HepG2 (cell line): ENCODE data around the gene MAN1B1. TPM values are rescaled to one million over a fixed set of nuclear protein-coding genes. Genes with fewer than 3 reads are reported as not detected.

Source experiments
- ATF3 ChIP-seq: sonication (generic); formaldehyde crosslinking; IDR thresholded peaks from 2 replicates; pipeline ENCODE4 v1.4.0; 2020; ENCODE audit warnings: missing genetic modification reagents
- CBFB ChIP-seq: sonication (generic); formaldehyde crosslinking; IDR thresholded peaks from 2 replicates; pipeline ENCODE4 v1.4.0; 2020; ENCODE audit warnings: missing genetic modification reagents
- FUBP1 ChIP-seq: sonication (generic); formaldehyde crosslinking; IDR thresholded peaks from 2 replicates; pipeline ENCODE4 v1.5.1; 2020; ENCODE audit warnings: missing genetic modification reagents, mild to moderate bottlenecking, borderline replicate concordance
- GABPB1 ChIP-seq: IDR thresholded peaks from 2 replicates; pipeline ENCODE4 v1.6.1; 2016; ENCODE audit warnings: mild to moderate bottlenecking, missing genetic modification reagents, moderate library complexity, missing compliant biosample characterization
- GATA4 ChIP-seq: sonication (generic); IDR thresholded peaks from 2 replicates; pipeline ENCODE4 v1.6.1; 2016; ENCODE audit warnings: antibody characterized with exemption, low read depth, borderline replicate concordance
- HDAC6 ChIP-seq: fragments of 200-600 bp; sonication (generic); IDR thresholded peaks from 2 replicates; pipeline ENCODE4 v1.7.0; 2017; ENCODE audit warnings: mild to moderate bottlenecking, antibody characterized with exemption, low read length, low read depth
- IKZF4 ChIP-seq: sonication (generic); formaldehyde crosslinking; IDR thresholded peaks from 2 replicates; pipeline ENCODE4 v1.5.1; 2020; ENCODE audit warnings: borderline replicate concordance, mild to moderate bottlenecking, low read depth, missing genetic modification reagents; ENCODE audit errors: not compliant biosample characterization
- MAZ ChIP-seq, 2 experiments: sonication (generic) in 1 of 2; formaldehyde crosslinking in 1 of 2; IDR thresholded peaks; 2 replicates each; pipeline versions ENCODE4 v1.5.0 to v1.6.1; 2012 to 2020; ENCODE audit warnings: low read depth in 2 of 2, mild to moderate bottlenecking in 2 of 2, borderline replicate concordance in 1 of 2, improper control_type of control experiment in 1 of 2, low read length in 1 of 2, missing genetic modification reagents in 1 of 2, moderate library complexity in 1 of 2
- NFE2 ChIP-seq: sonication (generic); formaldehyde crosslinking; IDR thresholded peaks from 2 replicates; pipeline ENCODE4 v1.4.0; 2020; ENCODE audit warnings: missing genetic modification reagents
- PHF5A ChIP-seq: IDR thresholded peaks from one replicate; pipeline ENCODE4 v1.6.1; 2018; ENCODE audit warnings: low read depth, missing genetic modification reagents; ENCODE audit not compliant: unreplicated experiment
- ZBTB25 ChIP-seq: IDR thresholded peaks from 2 replicates; pipeline ENCODE4 v1.6.1; 2018; ENCODE audit warnings: missing genetic modification reagents
- ZMAT5 ChIP-seq: sonication (generic); formaldehyde crosslinking; IDR thresholded peaks from 2 replicates; pipeline ENCODE4 v1.5.0; 2020; ENCODE audit warnings: mild to moderate bottlenecking, low read depth, missing genetic modification reagents, borderline replicate concordance
- ZNF18 ChIP-seq: sonication (generic); formaldehyde crosslinking; IDR thresholded peaks from 2 replicates; pipeline ENCODE4 v1.8.0; 2022; ENCODE audit warnings: mild to moderate bottlenecking, missing genetic modification reagents; ENCODE audit not compliant: insufficient replicate concordance
- ZNF180 ChIP-seq: sonication (generic); formaldehyde crosslinking; IDR thresholded peaks from 2 replicates; pipeline ENCODE4 v1.4.0; 2020; ENCODE audit warnings: low read depth, missing genetic modification reagents, borderline replicate concordance
- ZNF503 ChIP-seq: sonication (generic); formaldehyde crosslinking; IDR thresholded peaks from 2 replicates; pipeline ENCODE4 v1.4.0; 2020; ENCODE audit warnings: missing genetic modification reagents
- ZNF674 ChIP-seq: sonication (generic); formaldehyde crosslinking; IDR thresholded peaks from 2 replicates; pipeline ENCODE4 v1.5.0; 2020; ENCODE audit warnings: low read depth, mild to moderate bottlenecking, missing genetic modification reagents
- ZNF761 ChIP-seq: sonication (generic); formaldehyde crosslinking; conservative IDR thresholded peaks from 2 replicates; pipeline ENCODE4 v1.4.0; 2020; ENCODE audit warnings: mild to moderate bottlenecking, missing genetic modification reagents
- ZNF766 ChIP-seq: sonication (generic); formaldehyde crosslinking; IDR thresholded peaks from 2 replicates; pipeline ENCODE4 v1.5.0; 2020; ENCODE audit warnings: missing genetic modification reagents, borderline replicate concordance
- ZSCAN9 ChIP-seq: IDR thresholded peaks from 2 replicates; pipeline ENCODE4 v1.6.1; 2016; ENCODE audit warnings: borderline replicate concordance
- polyA plus RNA-seq, 8 experiments: library from polyadenylated mRNA; depleted of rRNA in 3 of 8; stranded (reverse) in 7 of 8; unstranded in 1 of 8; fragments of >200 nt; fragmentation: Illumina TruSeq in 4 of 8; extraction: Trizol in 4 of 8; gene quantifications; 2 replicates each; pipeline versions ENCODE4 v1.2.1 to v1.2.3, GENCODE V29; 2011 to 2016; ENCODE audit warnings: low read depth in 4 of 8, missing spikeins in 1 of 8, mixed read lengths in 1 of 8; ENCODE audit not compliant: insufficient read depth in 1 of 8
- total RNA-seq, 5 experiments: library from RNA; depleted of rRNA; stranded (reverse); fragments of >200 nt; fragmentation: Illumina TruSeq; extraction: Trizol; gene quantifications; 2 replicates each; pipeline ENCODE4 v1.2.3, GENCODE V29; 2016; ENCODE audit warnings: low read depth in 1 of 5

MAN1B1 gene
- total and polyA plus RNA-seq, 2 of the 13 experiments (the other 11 are each of a cell fraction or from before 2014, with no cell fraction given), result 48.9 to 59.5 TPM

- TF ChIP-seq ZNF18, result peak; percentile 26
- TF ChIP-seq GATA4, result peak; percentile 38; the same call in 1 of the 2 replicates
- no peak for TF ChIP-seq ZMAT5
- TF ChIP-seq ZNF674 (CRISPR knock-in tag), result 0 out of 2 replicates have a peak, but pooled peaks have one; percentile 30
- TF ChIP-seq ZNF180 (CRISPR knock-in tag), result no peak
- no peak for TF ChIP-seq ZSCAN9 (CRISPR knock-in tag)
- no peak for TF ChIP-seq ZNF761
- no peak for TF ChIP-seq MAZ (IDR thresholded peaks at IDR 0.05; ENCODE audit: borderline replicate concordance, low read depth, low read length)
- no peak; the same call in none of the 2 replicates for TF ChIP-seq MAZ (CRISPR knock-in tag; IDR thresholded peaks at IDR 0.05; ENCODE audit: low read depth)
- TF ChIP-seq FUBP1 (CRISPR knock-in tag), result no peak
- TF ChIP-seq IKZF4 (CRISPR knock-in tag), result peak; percentile 8
- peak; percentile 62; the same call in 1 of the 2 replicates for TF ChIP-seq GABPB1
- TF ChIP-seq ZBTB25 (CRISPR knock-in tag), result no peak
- no peak for TF ChIP-seq CBFB (CRISPR knock-in tag)
- TF ChIP-seq NFE2 (CRISPR knock-in tag), result no peak
- TF ChIP-seq PHF5A (CRISPR knock-in tag), result no peak
- TF ChIP-seq ATF3 (CRISPR knock-in tag), result no peak
- TF ChIP-seq ZNF766 (CRISPR knock-in tag), result peak; percentile 71; the same call in 1 of the 2 replicates
- peak; percentile 41; the same call in 1 of the 2 replicates for TF ChIP-seq ZNF503 (CRISPR knock-in tag)
- TF ChIP-seq HDAC6, result no peak
Observed at GRCh38 chr9:137053944-137054931, 32.5 kb upstream of the MAN1B1 start, which contains the start of gene ENTPD2 (continued).
